Hepatic stellate cell (primary cell): Measurements from ENCODE around the gene PRKAG1.
"Not testable (repeated sequence)": the region's sequence is repeated elsewhere in the genome, so short reads cannot be mapped to it uniquely, and the experiment has no call there.

Experiments
- DNase-seq: peaks from one replicate; pipeline ENCODE4 v3.0.0; 2011; ENCODE audit warnings: low spot score

PRKAG1 gene

GRCh38 chr12:49018261-49019119 is at the start of gene PRKAG1:
Gene PRKAG1 (minus strand): TSS chr12:49018776. CDS start chr12:49018740, 36 bp downstream.
- DNase-seq = peak; percentile 99

- no peak for DNase-seq
Measured at GRCh38 chr12:49066120-49066519, 47.5 kb upstream of the PRKAG1 start.

GRCh38 chr12:49064767-49065152 is 46.2 kb upstream of the PRKAG1 start:
- no peak for DNase-seq

- DNase-seq = not testable (repeated sequence)
Measured at GRCh38 chr12:49061916-49062315, 43.3 kb upstream of the PRKAG1 start.

- DNase-seq = no peak
Measured at GRCh38 chr12:49061157-49061650, 42.6 kb upstream of the PRKAG1 start.

- peak; percentile 98 for DNase-seq
Measured at GRCh38 chr12:49060237-49061156, 41.9 kb upstream of the PRKAG1 start, which contains the start of gene KMT2D. Gene KMT2D (minus strand): TSS chr12:49060794. CDS start chr12:49055324, 5,470 bp downstream.

GRCh38 chr12:49059299-49060171 is 41.0 kb upstream of the PRKAG1 start:
- peak; percentile 61 for DNase-seq

GRCh38 chr12:49059045-49059298 is 40.4 kb upstream of the PRKAG1 start:
- DNase-seq = no peak

- no peak for DNase-seq
Measured at GRCh38 chr12:49058366-49059044, 39.9 kb upstream of the PRKAG1 start.

GRCh38 chr12:49057888-49058287 is 39.3 kb upstream of the PRKAG1 start:
- no peak for DNase-seq

GRCh38 chr12:49055978-49056754 is 37.6 kb upstream of the PRKAG1 start:
- peak; percentile 92 for DNase-seq

GRCh38 chr12:49055092-49055491 is 36.5 kb upstream of the PRKAG1 start:
- no peak for DNase-seq

GRCh38 chr12:49054524-49054923 is 35.9 kb upstream of the PRKAG1 start:
- DNase-seq = no peak

- no peak for DNase-seq
Measured at GRCh38 chr12:49054096-49054495, 35.5 kb upstream of the PRKAG1 start.

- DNase-seq = no peak
Measured at GRCh38 chr12:49052451-49053208, 34.1 kb upstream of the PRKAG1 start.

- no peak for DNase-seq
Measured at GRCh38 chr12:49051777-49052438, 33.3 kb upstream of the PRKAG1 start.

- DNase-seq = no peak
Measured at GRCh38 chr12:49051373-49051764, 32.8 kb upstream of the PRKAG1 start.

GRCh38 chr12:49050507-49051372 is 32.2 kb upstream of the PRKAG1 start:
- no peak for DNase-seq
